ENCODE measurements around the gene TMEM232. TPM values are rescaled to one million over a fixed set of nuclear protein-coding genes. Genes with fewer than 3 reads are reported as not detected.
"Not testable (repeated sequence)": the region's sequence is repeated elsewhere in the genome, so short reads cannot be mapped to it uniquely, and the experiment has no call there.

TMEM232 gene
- total RNA-seq, 1 experiment from 2014 or later = 4.2 TPM

GRCh38 chr5:110547495-110547894, 179.0 kb downstream of the TMEM232 start:
- Histone ChIP-seq H3K4me3 (ENCODE audit: low read length) (no peak overlapping the region), H3K79me2 (ENCODE audit: low read length) (no peaks in the 10 kb centered on the region), H4K20me1 (ENCODE audit: insufficient read depth, low read depth, low read length) (no peaks in the 10 kb centered on the region), H3K9me2 (replicated peaks; ENCODE audit: insufficient read depth, low read length) (no peaks in the 10 kb centered on the region), H3K4me2 (ENCODE audit: low read depth, low read length, poor library complexity, severe bottlenecking) (no peak overlapping the region), H3K27me3 (ENCODE audit: low read length) (no peaks in the 10 kb centered on the region), H3K4me1 (ENCODE audit: low read length) (no peaks in the 10 kb centered on the region), H3K9me3 (ENCODE audit: low read length) (no peaks in the 10 kb centered on the region), H2AFZ (ENCODE audit: low read length) (no peak overlapping the region), H3K27ac (ENCODE audit: low read length) (no peak overlapping the region), H3K36me3 (ENCODE audit: insufficient read depth, low read length) (no peaks in the 10 kb centered on the region), H3K9ac (ENCODE audit: low read length) (no peak overlapping the region)
- no peak for DNase-seq

DNA sequence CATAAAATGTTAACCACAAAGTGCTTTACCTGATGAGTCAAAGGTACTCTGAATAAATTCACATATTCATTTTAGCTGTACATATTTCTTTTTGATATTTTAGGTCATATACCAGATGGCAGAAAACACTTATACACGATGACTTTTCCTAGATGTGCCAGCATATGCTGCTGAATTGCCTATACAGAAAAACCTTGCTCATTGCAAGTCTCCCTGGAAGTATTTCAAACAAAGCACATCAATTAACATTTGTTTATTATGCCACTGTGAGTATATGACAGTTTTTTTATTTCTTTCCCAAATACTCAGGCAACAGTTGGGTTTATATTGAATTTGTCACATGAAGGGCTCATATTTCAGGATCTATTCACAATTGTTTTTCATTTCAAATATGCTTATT, 180.8 kb downstream of the TMEM232 start:
- H3K27me3 ChIP-seq (ENCODE audit: low read length) = no peaks in the 10 kb centered on the region
- H3K4me3 ChIP-seq (ENCODE audit: low read length) = no peak overlapping the region
- no peak overlapping the region for H3K27ac ChIP-seq (ENCODE audit: low read length)
- no peaks in the 10 kb centered on the region for H3K9me3 ChIP-seq (ENCODE audit: low read length)
- no peak overlapping the region for H3K9ac ChIP-seq (ENCODE audit: low read length)
- H3K9me2 ChIP-seq (replicated peaks; ENCODE audit: insufficient read depth, low read length) = no peaks in the 10 kb centered on the region
- no peaks in the 10 kb centered on the region for H4K20me1 ChIP-seq (ENCODE audit: insufficient read depth, low read depth, low read length)
- H3K36me3 ChIP-seq (ENCODE audit: insufficient read depth, low read length) = no peaks in the 10 kb centered on the region
- DNase-seq = no peak
- no peak overlapping the region for H2AFZ ChIP-seq (ENCODE audit: low read length)
- no peaks in the 10 kb centered on the region for H3K79me2 ChIP-seq (ENCODE audit: low read length)
- H3K4me2 ChIP-seq (ENCODE audit: low read depth, low read length, poor library complexity, severe bottlenecking) = no peak overlapping the region
- H3K4me1 ChIP-seq (ENCODE audit: low read length) = no peaks in the 10 kb centered on the region

GRCh38 chr5:110544603-110545002, 181.9 kb downstream of the TMEM232 start:
- H3K9me3 ChIP-seq (ENCODE audit: low read length) = no peaks in the 10 kb centered on the region
- no peaks in the 10 kb centered on the region for H3K4me1 ChIP-seq (ENCODE audit: low read length)
- H3K36me3 ChIP-seq (ENCODE audit: insufficient read depth, low read length) = no peaks in the 10 kb centered on the region
- no peak overlapping the region for H3K4me3 ChIP-seq (ENCODE audit: low read length)
- no peaks in the 10 kb centered on the region for H3K79me2 ChIP-seq (ENCODE audit: low read length)
- no peak overlapping the region for H3K4me2 ChIP-seq (ENCODE audit: low read depth, low read length, poor library complexity, severe bottlenecking)
- H3K27me3 ChIP-seq (ENCODE audit: low read length) = no peaks in the 10 kb centered on the region
- no peak overlapping the region for H2AFZ ChIP-seq (ENCODE audit: low read length)
- H3K9ac ChIP-seq (ENCODE audit: low read length) = no peak overlapping the region
- no peak overlapping the region for H3K27ac ChIP-seq (ENCODE audit: low read length)
- H3K9me2 ChIP-seq (replicated peaks; ENCODE audit: insufficient read depth, low read length) = no peaks in the 10 kb centered on the region
- H4K20me1 ChIP-seq (ENCODE audit: insufficient read depth, low read depth, low read length) = no peaks in the 10 kb centered on the region
- no peak for DNase-seq

DNA sequence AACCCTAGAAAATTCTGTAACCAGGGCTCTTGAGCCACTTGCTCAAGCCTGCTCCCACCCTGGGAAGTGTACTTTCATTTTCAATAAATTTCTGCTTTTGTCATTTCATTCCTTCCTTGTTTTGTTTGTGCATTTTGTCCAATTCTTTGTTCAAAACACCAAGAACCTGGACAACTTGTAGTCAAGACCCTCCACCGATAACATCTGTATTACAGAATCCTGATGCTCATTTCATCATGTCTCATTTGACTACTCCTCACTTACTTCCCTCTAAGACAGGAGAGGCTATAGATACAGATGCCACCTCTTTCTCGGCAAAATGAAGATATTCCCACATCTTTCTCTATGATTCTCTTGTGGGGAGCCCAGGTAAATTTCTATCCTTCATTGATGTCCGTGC, 183.5 kb downstream of the TMEM232 start:
- no peak overlapping the region for H2AFZ ChIP-seq (ENCODE audit: low read length)
- H3K36me3 ChIP-seq (ENCODE audit: insufficient read depth, low read length) = no peaks in the 10 kb centered on the region
- H3K27ac ChIP-seq (ENCODE audit: low read length) = no peak overlapping the region
- H3K4me1 ChIP-seq (ENCODE audit: low read length) = no peaks in the 10 kb centered on the region
- H3K4me3 ChIP-seq (ENCODE audit: low read length) = no peak overlapping the region
- no peak overlapping the region for H3K4me2 ChIP-seq (ENCODE audit: low read depth, low read length, poor library complexity, severe bottlenecking)
- H3K27me3 ChIP-seq (ENCODE audit: low read length) = no peaks in the 10 kb centered on the region
- no peak for DNase-seq
- no peaks in the 10 kb centered on the region for H4K20me1 ChIP-seq (ENCODE audit: insufficient read depth, low read depth, low read length)
- no peak overlapping the region for H3K9ac ChIP-seq (ENCODE audit: low read length)
- no peaks in the 10 kb centered on the region for H3K9me3 ChIP-seq (ENCODE audit: low read length)
- no peaks in the 10 kb centered on the region for H3K79me2 ChIP-seq (ENCODE audit: low read length)
- H3K9me2 ChIP-seq (replicated peaks; ENCODE audit: insufficient read depth, low read length) = no peaks in the 10 kb centered on the region

DNA sequence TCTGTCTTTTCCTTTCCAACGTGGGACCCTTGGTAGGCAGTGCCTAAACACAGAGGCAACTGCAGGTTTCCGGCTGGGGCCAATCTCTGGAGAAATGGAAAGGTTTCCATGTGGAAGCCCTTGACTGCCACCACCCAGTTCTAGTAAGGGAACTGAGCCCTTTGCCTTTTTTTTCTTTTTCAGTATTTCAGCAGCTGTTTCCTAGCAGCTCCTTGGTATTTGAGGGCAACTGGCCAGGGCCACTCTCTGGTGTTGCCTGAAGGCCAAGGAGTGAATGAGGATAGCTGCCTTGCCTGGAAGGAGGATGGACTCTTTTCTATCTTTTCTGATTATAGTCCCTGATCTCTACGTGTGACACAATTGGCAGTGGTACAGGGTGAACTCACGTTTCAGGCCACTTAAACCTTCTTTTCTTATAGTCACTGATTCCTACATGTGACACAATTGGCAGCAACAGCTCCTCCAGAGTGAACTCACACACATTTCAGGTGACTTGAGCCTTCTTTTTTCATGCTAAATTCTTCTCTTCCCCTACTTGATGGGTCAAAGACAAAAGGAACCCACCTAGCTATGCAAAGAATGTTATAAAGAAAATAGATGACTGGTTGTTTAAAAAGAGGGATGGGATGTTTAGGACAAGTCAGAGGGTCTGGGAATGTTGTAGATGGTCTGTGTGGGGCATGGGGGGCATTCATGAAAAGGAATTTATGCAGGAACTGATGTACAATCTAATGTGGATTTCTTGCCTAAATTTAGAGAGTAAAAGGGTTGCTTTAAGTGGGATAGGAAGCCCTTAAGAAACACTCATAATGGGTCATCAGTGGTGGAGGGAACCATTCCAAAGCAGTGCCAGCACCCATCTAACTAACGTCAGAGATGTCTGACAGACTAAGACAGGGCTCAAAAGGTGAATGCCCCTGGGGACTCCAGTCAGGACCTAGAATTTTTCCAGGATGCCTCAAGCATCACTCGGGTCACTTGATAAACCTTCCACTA, 190.1 kb downstream of the TMEM232 start:
- no peak overlapping the region for H3K4me2 ChIP-seq (ENCODE audit: low read depth, low read length, poor library complexity, severe bottlenecking)

GRCh38 chr5:110535146-110535545, 191.3 kb downstream of the TMEM232 start:
- H3K36me3 ChIP-seq (ENCODE audit: insufficient read depth, low read length); H2AFZ ChIP-seq (ENCODE audit: low read length); H3K9ac ChIP-seq (ENCODE audit: low read length); H3K4me3 ChIP-seq (ENCODE audit: low read length); H3K4me1 ChIP-seq (ENCODE audit: low read length); H3K9me2 ChIP-seq (replicated peaks; ENCODE audit: insufficient read depth, low read length); H3K27me3 ChIP-seq (ENCODE audit: low read length); H3K79me2 ChIP-seq (ENCODE audit: low read length); DNase-seq; H3K27ac ChIP-seq (ENCODE audit: low read length); H3K4me2 ChIP-seq (ENCODE audit: low read depth, low read length, poor library complexity, severe bottlenecking); H3K9me3 ChIP-seq (ENCODE audit: low read length); H4K20me1 ChIP-seq (ENCODE audit: insufficient read depth, low read depth, low read length): not testable (repeated sequence)

More for the DNA sequence above, 190.1 kb downstream of the TMEM232 start:
- Histone ChIP-seq H3K79me2 (ENCODE audit: low read length) (no peaks in the 10 kb centered on the region), H3K4me3 (ENCODE audit: low read length) (no peak overlapping the region), H3K9me2 (replicated peaks; ENCODE audit: insufficient read depth, low read length) (no peaks in the 10 kb centered on the region), H3K27me3 (ENCODE audit: low read length) (no peaks in the 10 kb centered on the region), H3K4me1 (ENCODE audit: low read length) (no peaks in the 10 kb centered on the region), H3K27ac (ENCODE audit: low read length) (no peak overlapping the region), H3K9me3 (ENCODE audit: low read length) (no peaks in the 10 kb centered on the region), H3K36me3 (ENCODE audit: insufficient read depth, low read length) (no peaks in the 10 kb centered on the region), H3K9ac (ENCODE audit: low read length) (no peak overlapping the region), H4K20me1 (ENCODE audit: insufficient read depth, low read depth, low read length) (no peaks in the 10 kb centered on the region), H2AFZ (ENCODE audit: low read length) (no peak overlapping the region)
- no peak for DNase-seq

DNA sequence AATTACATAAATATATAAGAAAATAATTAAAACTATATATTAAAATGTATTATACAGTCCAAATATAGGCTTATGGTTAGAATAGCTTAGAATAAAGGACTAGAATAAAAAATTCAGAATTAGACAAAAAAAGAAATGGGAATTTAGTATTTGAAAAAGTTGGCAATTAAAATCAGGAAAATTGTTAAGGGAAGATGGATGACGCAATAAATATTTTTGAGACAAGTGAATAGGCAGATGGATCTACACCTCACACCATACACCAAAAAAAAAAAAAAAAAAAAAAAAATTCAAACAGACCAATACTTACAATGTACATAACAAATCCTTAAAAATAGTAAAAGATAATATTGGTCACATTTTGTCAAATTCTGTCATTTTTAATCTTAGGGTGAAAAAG, 200.7 kb downstream of the TMEM232 start:
- Histone ChIP-seq H4K20me1 (ENCODE audit: insufficient read depth, low read depth, low read length) (no peaks in the 10 kb centered on the region), H3K79me2 (ENCODE audit: low read length) (no peaks in the 10 kb centered on the region), H3K27me3 (ENCODE audit: low read length) (no peaks in the 10 kb centered on the region), H3K4me3 (ENCODE audit: low read length) (no peak overlapping the region), H3K9me3 (ENCODE audit: low read length) (no peaks in the 10 kb centered on the region), H3K27ac (ENCODE audit: low read length) (no peak overlapping the region), H3K4me1 (ENCODE audit: low read length) (no peaks in the 10 kb centered on the region), H3K36me3 (ENCODE audit: insufficient read depth, low read length) (no peaks in the 10 kb centered on the region), H3K9ac (ENCODE audit: low read length) (no peak overlapping the region), H2AFZ (ENCODE audit: low read length) (no peak overlapping the region), H3K9me2 (replicated peaks; ENCODE audit: insufficient read depth, low read length) (no peaks in the 10 kb centered on the region), H3K4me2 (ENCODE audit: low read depth, low read length, poor library complexity, severe bottlenecking) (no peak overlapping the region)
- DNase-seq = no peak

- Histone ChIP-seq H3K4me1 (ENCODE audit: low read length) (no peaks in the 10 kb centered on the region), H3K27me3 (ENCODE audit: low read length) (no peaks in the 10 kb centered on the region), H2AFZ (ENCODE audit: low read length) (no peak overlapping the region), H3K4me2 (ENCODE audit: low read depth, low read length, poor library complexity, severe bottlenecking) (no peak overlapping the region), H3K36me3 (ENCODE audit: insufficient read depth, low read length) (no peaks in the 10 kb centered on the region), H3K9me3 (ENCODE audit: low read length) (no peaks in the 10 kb centered on the region), H3K4me3 (ENCODE audit: low read length) (no peak overlapping the region), H3K9ac (ENCODE audit: low read length) (no peak overlapping the region), H3K79me2 (ENCODE audit: low read length) (no peaks in the 10 kb centered on the region), H3K27ac (ENCODE audit: low read length) (no peak overlapping the region), H4K20me1 (ENCODE audit: insufficient read depth, low read depth, low read length) (no peaks in the 10 kb centered on the region), H3K9me2 (replicated peaks; ENCODE audit: insufficient read depth, low read length) (no peaks in the 10 kb centered on the region)
- no peak for DNase-seq
Measured at GRCh38 chr5:110517396-110517795, 209.1 kb downstream of the TMEM232 start.
